ENCODE data around the gene PCAT7.

The PCAT7 gene

GRCh38 chr9:94576131-94576530 is 21.2 kb downstream of the PCAT7 start:
- TF ChIP-seq FOXM1 (IDR thresholded peaks at IDR 0.05; ENCODE audit: borderline replicate concordance, low read depth): no peak
- no peak for TF ChIP-seq RAD21 (IDR thresholded peaks at IDR 0.05; ENCODE audit: low read depth)
- no peak for TF ChIP-seq ZBTB7A (IDR thresholded peaks at IDR 0.05; ENCODE audit: low read depth)
- no peak for TF ChIP-seq MAX (IDR thresholded peaks at IDR 0.05)
- TF ChIP-seq TAF1 (IDR thresholded peaks at IDR 0.05; ENCODE audit: low read depth): no peak
- no peak for TF ChIP-seq TCF12 (IDR thresholded peaks at IDR 0.05; ENCODE audit: low read depth)
- TF ChIP-seq NFIC (IDR thresholded peaks at IDR 0.05): no peak
- no peak for TF ChIP-seq USF1 (IDR thresholded peaks at IDR 0.05)
- TF ChIP-seq CREB1 (IDR thresholded peaks at IDR 0.05; ENCODE audit: low read depth): no peak
- TF ChIP-seq TEAD4 (IDR thresholded peaks at IDR 0.05): no peak
- no peak for TF ChIP-seq EGR1 (IDR thresholded peaks at IDR 0.05)
- no peak for TF ChIP-seq EP300 (IDR thresholded peaks at IDR 0.05; ENCODE audit: borderline replicate concordance)
- TF ChIP-seq YY1 (IDR thresholded peaks at IDR 0.05; ENCODE audit: low read depth): no peak
- TF ChIP-seq CEBPB (IDR thresholded peaks at IDR 0.05): no peak
- no peak for TF ChIP-seq REST (IDR thresholded peaks at IDR 0.05; ENCODE audit: low read depth)

GRCh38 chr9:94577036-94577435 is 22.2 kb downstream of the PCAT7 start:
- no peak for TF ChIP-seq USF1 (IDR thresholded peaks at IDR 0.05)
- no peak for TF ChIP-seq NFIC (IDR thresholded peaks at IDR 0.05)
- no peak for TF ChIP-seq REST (IDR thresholded peaks at IDR 0.05; ENCODE audit: low read depth)
- no peak for TF ChIP-seq TAF1 (IDR thresholded peaks at IDR 0.05; ENCODE audit: low read depth)
- TF ChIP-seq EP300 (IDR thresholded peaks at IDR 0.05; ENCODE audit: borderline replicate concordance): no peak
- no peak for TF ChIP-seq YY1 (IDR thresholded peaks at IDR 0.05; ENCODE audit: low read depth)
- no peak for TF ChIP-seq EGR1 (IDR thresholded peaks at IDR 0.05)
- no peak for TF ChIP-seq TEAD4 (IDR thresholded peaks at IDR 0.05)
- no peak for TF ChIP-seq RAD21 (IDR thresholded peaks at IDR 0.05; ENCODE audit: low read depth)
- no peak for TF ChIP-seq CEBPB (IDR thresholded peaks at IDR 0.05)
- TF ChIP-seq CREB1 (IDR thresholded peaks at IDR 0.05; ENCODE audit: low read depth): no peak
- no peak for TF ChIP-seq FOXM1 (IDR thresholded peaks at IDR 0.05; ENCODE audit: borderline replicate concordance, low read depth)
- TF ChIP-seq MAX (IDR thresholded peaks at IDR 0.05): no peak
- TF ChIP-seq ZBTB7A (IDR thresholded peaks at IDR 0.05; ENCODE audit: low read depth): no peak
- no peak for TF ChIP-seq TCF12 (IDR thresholded peaks at IDR 0.05; ENCODE audit: low read depth)

- TF ChIP-seq EP300 (IDR thresholded peaks at IDR 0.05; ENCODE audit: borderline replicate concordance): no peak
Measured at GRCh38 chr9:94577571-94577970, 22.7 kb downstream of the PCAT7 start.

GRCh38 chr9:94581728-94582127 is 26.8 kb downstream of the PCAT7 start:
- no peak for TF ChIP-seq CREB1 (IDR thresholded peaks at IDR 0.05; ENCODE audit: low read depth)
- TF ChIP-seq EP300 (IDR thresholded peaks at IDR 0.05; ENCODE audit: borderline replicate concordance): no peak
- no peak for TF ChIP-seq YY1 (IDR thresholded peaks at IDR 0.05; ENCODE audit: low read depth)
- no peak for TF ChIP-seq EGR1 (IDR thresholded peaks at IDR 0.05)
- TF ChIP-seq TEAD4 (IDR thresholded peaks at IDR 0.05): no peak
- no peak for TF ChIP-seq FOXM1 (IDR thresholded peaks at IDR 0.05; ENCODE audit: borderline replicate concordance, low read depth)
- TF ChIP-seq TCF12 (IDR thresholded peaks at IDR 0.05; ENCODE audit: low read depth): no peak
- no peak for TF ChIP-seq RAD21 (IDR thresholded peaks at IDR 0.05; ENCODE audit: low read depth)
- no peak for TF ChIP-seq REST (IDR thresholded peaks at IDR 0.05; ENCODE audit: low read depth)
- no peak for TF ChIP-seq TAF1 (IDR thresholded peaks at IDR 0.05; ENCODE audit: low read depth)
- TF ChIP-seq MAX (IDR thresholded peaks at IDR 0.05): no peak
- no peak for TF ChIP-seq USF1 (IDR thresholded peaks at IDR 0.05)
- no peak for TF ChIP-seq NFIC (IDR thresholded peaks at IDR 0.05)
- TF ChIP-seq ZBTB7A (IDR thresholded peaks at IDR 0.05; ENCODE audit: low read depth): no peak
- TF ChIP-seq CEBPB (IDR thresholded peaks at IDR 0.05): no peak
